Activated CD8-positive, alpha-beta T cell treated with anti-CD3 and anti-CD28 coated beads for 36 hours (primary cell): Measurements from ENCODE around the gene CENPX. TPM values are rescaled to one million over a fixed set of nuclear protein-coding genes. Genes with fewer than 3 reads are reported as not detected.

Source experiments
- ATAC-seq: fragments of 200-7000 bp; cut with Tn5 transposase; one replicate; pipeline ENCODE4 v1.10.0; 2021; ENCODE audit warnings: mild to moderate bottlenecking, moderate library complexity
- CTCF ChIA-PET: fragments of 350-600 bp; sonication (Branson Sonifier 250); formaldehyde crosslinking; loops from one replicate; lab custom pipeline; 2021; ENCODE audit warnings: antibody characterized with exemption; lab: Charles Lee
- POLR2A ChIA-PET: fragments of 350-600 bp; sonication (Branson Sonifier 250); formaldehyde crosslinking; loops from one replicate; lab custom pipeline; 2021; ENCODE audit warnings: antibody characterized with exemption; lab: Charles Lee
- DNase-seq: peaks from one replicate; pipeline ENCODE4 v3.0.0-alpha.2; 2020
- H3K27ac Mint-ChIP-seq: one replicate; pipeline ENCODE4 v1.8.0; 2021; ENCODE audit warnings: mild to moderate bottlenecking, mixed read lengths
- H3K27me3 Mint-ChIP-seq: one replicate; pipeline ENCODE4 v1.8.0; 2021; ENCODE audit warnings: mixed read lengths
- H3K36me3 Mint-ChIP-seq: one replicate; pipeline ENCODE4 v1.8.0; 2021; ENCODE audit warnings: low read depth, mixed read lengths
- H3K4me1 Mint-ChIP-seq: one replicate; pipeline ENCODE4 v1.8.0; 2021; ENCODE audit warnings: low read depth, mixed read lengths
- H3K4me3 Mint-ChIP-seq: one replicate; pipeline ENCODE4 v1.8.0; 2021; ENCODE audit warnings: mild to moderate bottlenecking, moderate library complexity, mixed read lengths
- H3K9me3 Mint-ChIP-seq: one replicate; pipeline ENCODE4 v1.8.0; 2021; ENCODE audit warnings: mixed read lengths
- intact Hi-C: fragments of 100-400 bp; cut with micrococcal nuclease; formaldehyde crosslinking; loops from one replicate; pipeline ENCODE4 v1.10.0; 2022
- total RNA-seq, 2 experiments: library from RNA; stranded (reverse); gene quantifications; one replicate each; pipeline ENCODE4 v1.2.3, GENCODE V29; 2021
- TF ChIP-seq, protein P1 (sequence below): fragments of 200-600 bp; IDR thresholded peaks from one replicate; pipeline ENCODE4 v1.8.0; 2022; ENCODE audit warnings: antibody characterized with exemption, mild to moderate bottlenecking

Gene CENPX
- total RNA-seq, 2 experiments from 2014 or later, result 88.7 to 98.1 TPM

DNA sequence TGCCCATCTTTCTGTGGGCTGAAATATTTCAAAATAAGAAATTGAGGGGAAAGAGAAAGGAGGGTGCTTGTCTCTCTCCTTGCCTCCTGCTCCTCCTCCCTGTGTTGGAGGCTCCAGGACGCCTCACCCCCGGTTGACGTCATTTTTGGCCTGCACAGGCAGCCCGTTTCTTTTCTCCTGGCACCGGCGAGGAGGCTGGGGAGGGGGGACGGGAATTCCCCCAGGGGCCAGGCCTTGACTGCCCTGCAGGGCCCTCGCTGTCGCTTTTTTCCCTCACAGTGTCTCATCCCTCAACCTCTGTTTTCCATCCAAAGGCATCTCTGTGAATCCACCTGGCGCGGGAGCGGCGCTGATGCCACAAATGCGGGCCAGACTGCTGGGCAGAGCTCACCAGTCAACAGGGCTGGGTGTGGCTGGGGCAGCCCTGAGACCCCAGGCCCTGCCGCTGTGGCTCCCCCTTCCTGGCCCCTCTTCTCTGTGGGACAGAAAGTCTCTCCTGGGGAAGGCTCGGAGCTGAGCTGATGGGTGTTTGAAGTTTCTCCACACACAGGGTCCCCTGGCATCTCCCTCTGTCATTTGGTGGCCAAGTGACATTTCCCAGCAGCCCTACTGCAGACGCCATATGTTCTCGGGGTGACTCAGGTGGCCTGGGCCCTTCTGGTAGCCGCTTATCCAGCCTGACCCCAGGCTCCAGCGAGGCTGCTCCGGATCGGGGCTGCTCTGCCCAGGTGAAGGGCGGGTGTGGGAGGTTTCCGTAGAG lies 16.0 kb downstream of the CENPX start:
- ATAC-seq (no peak), DNase-seq (no peak)
- POLR2A ChIA-PET, result no interaction called here
- H3K4me1 Mint-ChIP-seq, result peaks cover 6% of the 10 kb centered on the region
- H3K27ac Mint-ChIP-seq, result no peak overlapping the region
- no peaks in the 10 kb centered on the region for H3K9me3 Mint-ChIP-seq
- TF ChIP-seq, protein P1, sequence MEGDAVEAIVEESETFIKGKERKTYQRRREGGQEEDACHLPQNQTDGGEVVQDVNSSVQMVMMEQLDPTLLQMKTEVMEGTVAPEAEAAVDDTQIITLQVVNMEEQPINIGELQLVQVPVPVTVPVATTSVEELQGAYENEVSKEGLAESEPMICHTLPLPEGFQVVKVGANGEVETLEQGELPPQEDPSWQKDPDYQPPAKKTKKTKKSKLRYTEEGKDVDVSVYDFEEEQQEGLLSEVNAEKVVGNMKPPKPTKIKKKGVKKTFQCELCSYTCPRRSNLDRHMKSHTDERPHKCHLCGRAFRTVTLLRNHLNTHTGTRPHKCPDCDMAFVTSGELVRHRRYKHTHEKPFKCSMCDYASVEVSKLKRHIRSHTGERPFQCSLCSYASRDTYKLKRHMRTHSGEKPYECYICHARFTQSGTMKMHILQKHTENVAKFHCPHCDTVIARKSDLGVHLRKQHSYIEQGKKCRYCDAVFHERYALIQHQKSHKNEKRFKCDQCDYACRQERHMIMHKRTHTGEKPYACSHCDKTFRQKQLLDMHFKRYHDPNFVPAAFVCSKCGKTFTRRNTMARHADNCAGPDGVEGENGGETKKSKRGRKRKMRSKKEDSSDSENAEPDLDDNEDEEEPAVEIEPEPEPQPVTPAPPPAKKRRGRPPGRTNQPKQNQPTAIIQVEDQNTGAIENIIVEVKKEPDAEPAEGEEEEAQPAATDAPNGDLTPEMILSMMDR, result no peak
- intact Hi-C loops, result no loop called here
- CTCF ChIA-PET, result no interaction called here
- no peak overlapping the region for H3K4me3 Mint-ChIP-seq
- no peaks in the 10 kb centered on the region for H3K36me3 Mint-ChIP-seq
- no peaks in the 10 kb centered on the region for H3K27me3 Mint-ChIP-seq

DNA sequence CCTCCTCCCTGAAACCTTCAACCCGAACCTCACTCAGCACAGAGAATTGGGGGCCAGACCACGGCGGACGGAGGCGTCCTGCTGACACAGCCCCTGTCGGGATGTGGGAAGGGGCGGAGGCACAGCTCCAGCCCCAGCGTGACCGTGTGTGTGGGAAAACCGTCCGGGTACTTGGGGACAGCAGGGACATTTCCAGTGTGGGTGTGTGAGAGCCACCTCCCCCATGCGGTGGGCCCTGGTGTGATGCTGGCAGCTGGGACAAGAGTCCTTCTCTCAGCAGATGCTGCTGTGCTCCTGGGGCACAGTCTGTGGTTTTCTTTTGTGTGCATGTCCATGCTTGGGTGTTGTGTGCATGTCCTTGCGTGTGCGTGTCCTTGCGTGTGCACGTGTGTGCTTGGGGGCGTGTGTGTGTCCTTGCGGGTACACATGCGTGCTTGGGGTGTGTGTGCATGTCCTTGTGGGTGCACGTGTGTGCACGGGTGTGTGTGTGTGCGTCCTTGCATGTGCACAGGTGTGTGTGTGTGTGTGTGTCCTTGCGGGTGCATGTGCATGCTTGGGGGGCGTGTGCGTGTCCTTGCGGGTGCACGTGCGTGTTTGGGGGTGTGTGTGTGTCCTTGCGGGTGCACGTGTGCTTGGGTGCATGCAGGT lies 16.9 kb downstream of the CENPX start:
- ChIA-PET POLR2A (no interaction called here), CTCF (no interaction called here)
- Mint-ChIP-seq H3K27me3 (no peaks in the 10 kb centered on the region), H3K36me3 (no peaks in the 10 kb centered on the region), H3K4me1 (peaks cover 6% of the 10 kb centered on the region), H3K27ac (no peak overlapping the region), H3K4me3 (no peak overlapping the region), H3K9me3 (no peaks in the 10 kb centered on the region)
- ATAC-seq, result no peak
- DNase-seq, result no peak
- intact Hi-C loops, result no loop called here
- TF ChIP-seq, protein P1, result no peak

DNA sequence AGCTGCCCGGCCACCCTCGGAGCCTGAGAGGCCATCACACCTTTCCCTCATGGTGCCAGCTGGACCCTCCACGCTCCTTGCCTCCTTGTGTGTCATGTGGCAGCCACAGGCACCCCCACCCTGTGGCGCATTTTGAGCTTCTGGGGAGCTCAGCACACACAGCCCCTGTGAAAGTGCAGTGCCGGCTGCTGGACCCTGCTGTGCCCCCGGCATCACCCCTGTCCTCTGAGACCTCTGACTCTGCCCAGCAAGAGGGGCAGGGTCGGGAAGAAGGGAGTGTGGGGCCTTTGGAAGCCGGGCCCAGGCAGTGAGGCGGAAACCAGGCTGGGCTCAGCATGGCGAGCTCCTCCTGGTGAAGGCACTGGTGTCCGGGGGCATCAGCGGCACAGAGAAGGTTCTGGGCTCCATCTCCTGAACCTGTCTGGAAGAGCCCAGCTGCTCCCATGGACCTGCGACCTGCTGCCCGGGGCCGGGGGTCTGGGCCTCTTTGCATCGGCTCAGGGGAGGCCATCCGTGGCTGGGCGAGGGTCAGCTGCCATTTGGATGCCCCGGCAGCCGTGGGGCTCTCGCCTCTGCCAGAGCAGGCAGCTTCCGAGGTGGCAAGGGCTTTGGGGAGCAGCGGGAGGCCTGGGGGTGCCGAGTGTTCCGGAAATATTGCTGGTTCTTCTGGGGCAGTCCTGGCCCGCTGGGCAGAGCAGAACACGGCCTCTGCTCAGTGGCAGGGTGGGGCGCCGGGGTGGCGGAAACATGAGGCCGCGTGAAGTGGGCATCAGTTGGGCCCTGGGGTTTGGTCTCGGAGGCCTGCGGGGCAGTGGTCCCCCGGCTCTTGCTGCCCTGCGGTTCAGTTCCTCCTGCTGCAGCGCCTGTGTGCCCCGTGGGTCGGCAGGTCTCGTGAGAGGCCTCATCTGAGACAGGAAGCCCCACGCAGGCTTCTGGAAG lies 17.9 kb downstream of the CENPX start:
- no peaks in the 10 kb centered on the region for H3K36me3 Mint-ChIP-seq
- no peak overlapping the region for H3K27ac Mint-ChIP-seq
- H3K4me3 Mint-ChIP-seq, result no peak overlapping the region
- ChIA-PET CTCF (interaction anchor here (1.1 to 3.5 kb wide), 3 partner anchors 15 to 45 kb away, joined by 3 to 11 read pairs (median 5); no protein-coding TSS in a partner anchor), POLR2A (no interaction called here)
- H3K27me3 Mint-ChIP-seq, result no peaks in the 10 kb centered on the region
- H3K4me1 Mint-ChIP-seq, result peaks cover 6% of the 10 kb centered on the region
- ATAC-seq (no peak), DNase-seq (no peak)
- intact Hi-C loops, result no loop called here
- no peaks in the 10 kb centered on the region for H3K9me3 Mint-ChIP-seq
- TF ChIP-seq, protein P1, result no peak

DNA sequence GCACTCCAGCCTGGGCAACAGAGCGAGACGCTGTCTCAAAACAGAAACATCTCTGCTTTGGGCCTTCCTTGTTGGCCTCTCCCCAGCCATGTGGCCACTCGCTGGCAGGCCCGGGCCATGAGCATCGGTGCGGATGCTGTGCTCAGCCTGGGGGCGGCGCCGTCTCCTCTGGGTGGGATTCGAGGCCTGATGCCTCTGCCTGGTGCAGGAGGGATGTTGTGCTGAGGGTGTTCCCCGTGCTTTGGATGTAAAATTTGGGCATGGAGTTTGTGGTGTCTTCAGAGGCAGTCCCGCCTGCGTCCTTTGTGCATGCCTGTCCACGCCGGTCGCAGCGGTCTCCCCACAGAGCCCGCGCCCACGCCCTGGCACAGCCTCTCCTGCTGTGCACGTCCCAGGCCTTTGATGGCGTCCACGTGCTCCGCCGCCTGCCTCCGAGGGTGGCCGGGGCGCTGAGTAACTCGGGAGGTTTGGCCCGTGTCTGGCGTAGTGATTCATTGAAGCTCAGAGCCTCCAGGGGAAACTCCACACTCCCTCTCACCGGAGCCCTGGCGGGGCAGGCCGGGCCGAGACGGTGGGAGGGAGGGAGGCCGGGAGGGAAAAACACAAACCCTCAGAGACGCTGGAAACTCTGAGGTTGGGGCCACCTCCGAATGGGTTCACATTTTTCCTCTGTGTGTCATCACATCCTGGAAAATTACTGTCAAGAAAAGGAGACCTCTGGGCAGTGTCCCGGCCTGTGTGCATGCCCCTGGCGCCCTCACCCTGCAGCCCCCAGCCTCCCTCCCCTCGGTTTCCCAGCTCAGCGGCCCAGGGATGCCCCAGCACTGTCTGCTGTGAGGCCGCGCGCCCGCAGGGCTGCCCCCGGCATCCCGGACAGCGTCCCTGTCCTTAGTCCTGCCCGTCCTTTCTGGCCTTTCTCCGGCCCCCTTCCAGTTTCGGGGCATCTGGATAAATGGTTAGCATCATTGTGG lies 19.0 kb downstream of the CENPX start:
- peak; percentile 23 for DNase-seq
- Mint-ChIP-seq H3K4me1 (no peaks in the 10 kb centered on the region), H3K27me3 (no peaks in the 10 kb centered on the region), H3K4me3 (no peak overlapping the region), H3K36me3 (no peaks in the 10 kb centered on the region), H3K27ac (no peak overlapping the region), H3K9me3 (no peaks in the 10 kb centered on the region)
- TF ChIP-seq, protein P1, result no peak
- peak; percentile 59 for ATAC-seq
- ChIA-PET POLR2A (interaction anchor here (0.6 kb wide), 2 partner anchors 179 to 507 kb away, joined by 3 read pairs; no protein-coding TSS in a partner anchor), CTCF (interaction anchor here (1.4 to 3.5 kb wide), 2 partner anchors 17 to 44 kb away, joined by 5 to 11 read pairs; no protein-coding TSS in a partner anchor)
- intact Hi-C loops, result no loop called here
